ENCODE results near the gene ZNF37A.
"Not testable (repeated sequence)": the region's sequence is repeated elsewhere in the genome, so short reads cannot be mapped to it uniquely, and the experiment has no call there.

ZNF37A gene

DNA sequence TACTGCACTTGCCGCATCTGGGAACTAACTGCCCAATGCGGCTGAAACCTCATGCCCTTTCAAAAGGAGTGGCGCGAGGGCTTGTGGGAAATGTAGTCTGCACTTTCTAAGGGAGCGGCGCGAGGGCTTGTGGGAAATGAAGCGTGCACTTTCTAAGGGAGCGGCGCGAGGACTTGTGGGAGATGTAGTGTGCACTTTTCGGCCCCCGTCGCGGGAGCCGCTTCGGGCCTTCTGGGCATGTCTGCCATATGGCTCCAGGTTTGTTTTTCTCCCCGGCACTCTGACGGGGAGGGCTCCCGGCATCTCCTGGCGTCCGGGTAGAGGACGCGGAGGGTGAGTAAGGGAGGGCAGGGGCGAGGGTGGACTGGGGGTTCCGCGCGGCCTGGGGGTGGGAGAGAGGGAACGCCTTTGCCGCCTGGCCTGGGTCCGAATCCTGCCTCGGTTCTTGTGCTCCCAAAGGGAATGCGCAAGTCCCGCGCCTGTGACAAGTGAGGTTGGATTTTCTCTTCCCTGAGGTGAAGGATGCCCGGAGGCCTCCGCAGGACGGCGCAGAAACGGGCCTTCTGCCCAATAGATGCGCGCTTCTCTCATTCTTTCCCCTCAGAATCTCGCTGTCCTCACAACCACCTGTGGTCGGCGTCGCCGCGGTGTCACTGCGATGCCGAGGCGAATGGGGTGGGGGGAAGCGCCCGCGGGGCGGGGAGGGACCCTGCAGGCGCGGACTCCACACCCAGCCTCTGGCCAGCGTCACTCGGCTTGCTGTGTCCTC is at the start of gene ZNF37A:
ZNF37A (plus strand) TSS at position 180 of the 769 bp plus-strand sequence. CDS start 2,281 bp downstream, outside the sequence.
- peak; percentile 93 for DNase-seq

DNA sequence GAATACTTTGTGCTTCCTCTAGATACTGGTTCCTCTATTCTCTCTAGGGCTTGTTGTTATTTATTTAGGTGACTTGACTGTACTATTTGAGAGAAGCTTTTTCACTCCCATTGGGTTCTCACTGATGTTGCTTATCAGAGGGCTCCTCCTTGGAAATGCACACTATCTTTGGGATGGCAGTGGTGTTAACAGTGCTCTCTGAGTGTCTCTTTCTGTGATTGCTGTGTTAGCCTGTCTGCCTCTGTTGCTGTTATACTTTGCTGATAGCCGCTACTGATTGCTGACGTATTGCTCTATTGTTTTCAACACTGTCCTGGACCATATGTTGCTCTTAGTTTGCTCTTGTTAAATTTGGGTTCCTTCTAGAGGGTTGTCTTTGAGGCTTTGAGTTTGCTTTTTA is 49.0 kb upstream of the ZNF37A start:
- no peak for DNase-seq

DNA sequence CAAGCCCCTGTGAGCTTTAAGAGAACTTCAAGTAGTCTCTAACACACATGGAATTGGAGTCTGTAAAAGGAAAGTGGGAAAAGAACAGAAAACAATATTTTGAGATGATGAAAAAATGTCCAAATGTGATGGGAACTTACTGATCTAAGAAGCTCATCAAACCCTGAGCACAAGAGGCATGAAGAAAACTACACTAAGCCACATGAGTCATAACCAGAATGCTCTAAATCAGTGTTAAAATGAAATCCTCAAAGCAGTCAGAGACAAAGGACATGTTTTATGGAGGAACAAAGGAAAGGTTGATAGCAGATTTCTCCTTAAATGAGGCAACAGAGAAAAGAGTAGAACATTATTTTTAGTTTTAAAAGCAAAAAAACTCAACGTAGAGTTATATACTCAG is 46.5 kb upstream of the ZNF37A start:
- no peak for DNase-seq

DNA sequence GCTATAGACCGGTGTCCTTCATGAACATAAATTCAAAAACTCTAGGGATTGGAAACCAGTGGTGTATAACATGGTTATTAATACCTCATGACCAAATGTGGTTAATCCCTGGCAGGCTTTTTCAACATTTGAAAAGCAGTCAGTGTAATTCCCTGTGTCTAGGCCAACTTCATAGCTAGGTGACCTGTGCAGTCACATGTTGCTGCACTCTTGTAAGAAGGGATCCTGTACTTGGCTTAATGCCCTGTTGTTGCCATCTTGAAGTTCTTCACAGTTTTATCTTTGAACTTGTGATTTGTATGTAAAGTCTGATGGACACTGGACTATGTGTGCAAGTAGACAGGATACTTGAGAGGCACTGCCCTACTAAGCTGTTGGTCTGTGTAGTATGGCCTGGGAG is 43.9 kb upstream of the ZNF37A start:
- DNase-seq, result no peak

- no peak for DNase-seq
These were observed 39.8 kb upstream of the ZNF37A start for GRCh38 chr10:38054361-38054797.

GRCh38 chr10:38055274-38055894 is 38.8 kb upstream of the ZNF37A start:
- DNase-seq, result not testable (repeated sequence)

- DNase-seq, result not testable (repeated sequence)
These were observed 24.5 kb upstream of the ZNF37A start for GRCh38 chr10:38069663-38070062.

DNA sequence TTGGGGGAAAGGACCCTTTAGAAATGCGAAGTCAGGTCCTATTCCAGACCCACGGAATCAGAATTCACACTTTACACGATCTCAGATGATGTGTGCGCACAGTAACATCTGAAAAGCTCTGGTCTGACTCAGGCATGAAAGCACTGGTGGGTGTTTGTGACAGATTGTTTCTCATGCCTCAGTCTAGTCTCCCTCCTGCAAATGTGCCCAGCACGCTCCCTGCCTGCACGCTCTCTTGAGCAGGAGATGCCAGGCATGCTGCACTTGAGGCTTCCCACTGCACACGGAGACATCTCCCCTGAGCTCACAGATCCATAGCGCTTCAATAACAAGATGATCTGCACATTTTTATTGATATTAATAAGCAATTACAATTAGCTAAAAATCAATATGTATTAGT is 23.6 kb upstream of the ZNF37A start:
- DNase-seq, result no peak

GRCh38 chr10:38072552-38072951 is 21.6 kb upstream of the ZNF37A start:
- no peak for DNase-seq

DNA sequence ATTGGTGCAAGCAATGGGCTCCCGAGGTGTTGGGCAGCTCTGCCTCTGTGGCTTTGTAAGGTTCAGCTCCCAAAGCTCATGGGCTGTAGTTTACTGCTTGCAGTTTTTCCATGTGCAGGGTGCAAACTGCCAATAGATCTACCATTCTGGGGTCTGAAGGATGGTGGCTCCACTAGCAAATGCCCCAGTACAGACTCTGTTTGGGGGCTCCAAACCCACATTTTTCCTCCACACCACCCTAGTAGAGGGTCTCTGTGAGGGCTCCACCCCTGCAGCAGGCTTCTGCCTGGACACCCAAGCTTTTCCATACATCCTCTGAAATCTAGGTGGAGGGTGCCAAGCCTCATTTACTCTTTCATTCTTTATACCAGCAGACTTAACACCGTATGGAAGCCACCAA is 17.4 kb upstream of the ZNF37A start:
- no peak for DNase-seq

DNA sequence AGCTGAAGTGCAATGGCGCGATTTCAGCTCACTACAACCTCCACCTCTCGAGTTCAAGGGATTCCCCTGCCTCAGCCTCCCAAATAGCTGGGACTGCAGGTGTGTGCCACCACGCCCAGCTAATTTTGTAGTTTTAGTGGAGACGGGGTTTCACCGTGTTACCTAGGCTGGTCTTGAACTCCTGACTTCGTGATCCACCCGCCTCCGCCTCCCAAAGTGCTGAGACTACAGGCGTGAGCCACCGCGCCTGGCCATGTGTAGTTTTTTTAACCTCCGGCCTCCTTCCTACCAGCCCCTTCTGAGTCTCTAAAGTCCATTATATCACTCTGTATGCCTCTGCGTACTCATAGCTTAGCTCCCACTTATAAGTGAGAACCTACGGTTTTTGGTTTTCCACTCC is 819 bp upstream of the ZNF37A start:
- not testable (repeated sequence) for DNase-seq

DNA sequence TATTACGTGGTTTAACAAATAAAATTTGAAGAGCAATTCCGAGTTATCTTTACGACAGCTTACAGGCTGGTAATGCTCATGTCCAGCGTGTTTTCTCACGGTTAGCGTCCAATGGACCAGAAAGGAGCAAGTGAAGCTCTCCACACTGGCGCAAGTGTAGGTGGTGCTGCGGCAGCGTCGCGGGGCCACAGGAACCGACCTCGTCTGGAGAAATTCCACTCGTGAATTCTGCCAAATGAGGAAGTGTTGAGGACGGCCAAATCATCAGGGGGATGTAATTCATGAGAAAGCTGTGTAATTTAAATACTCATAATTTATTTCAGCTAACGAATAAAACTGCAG is 350 bp upstream of the ZNF37A start:
- DNase-seq, result no peak

DNA sequence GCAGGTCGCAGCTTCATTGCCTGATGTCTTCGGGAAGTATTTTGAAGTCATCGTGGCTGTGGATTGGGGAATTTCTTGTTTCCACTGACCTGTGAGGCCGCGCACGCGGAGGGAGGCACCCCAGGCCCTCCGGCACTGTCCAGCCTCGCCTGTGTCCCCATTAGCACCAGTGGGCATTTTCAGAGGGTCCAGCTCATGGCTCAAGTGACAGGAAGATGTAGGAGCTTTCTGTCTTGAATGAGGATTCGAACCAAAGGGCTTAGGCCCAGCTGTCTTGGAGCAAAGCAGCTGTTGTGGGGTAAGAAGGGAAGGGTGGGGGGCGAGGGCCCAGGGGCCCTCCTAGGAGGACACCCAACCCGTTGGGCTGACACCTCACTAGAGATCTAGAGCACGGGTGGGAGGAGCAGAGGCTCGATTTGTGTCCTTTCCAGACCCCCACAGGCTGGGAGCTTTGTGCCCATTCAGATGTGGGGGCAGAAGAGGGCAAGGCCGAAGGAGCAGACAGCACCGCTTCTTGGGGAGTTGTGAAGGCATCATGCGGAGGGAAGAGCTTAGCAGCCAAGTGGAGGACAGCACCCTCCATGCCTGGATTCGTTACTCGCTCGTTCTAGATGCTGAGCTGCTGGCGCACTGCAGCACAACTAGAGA is 914 bp downstream of the ZNF37A start:
- peak; percentile 2 for DNase-seq

DNA sequence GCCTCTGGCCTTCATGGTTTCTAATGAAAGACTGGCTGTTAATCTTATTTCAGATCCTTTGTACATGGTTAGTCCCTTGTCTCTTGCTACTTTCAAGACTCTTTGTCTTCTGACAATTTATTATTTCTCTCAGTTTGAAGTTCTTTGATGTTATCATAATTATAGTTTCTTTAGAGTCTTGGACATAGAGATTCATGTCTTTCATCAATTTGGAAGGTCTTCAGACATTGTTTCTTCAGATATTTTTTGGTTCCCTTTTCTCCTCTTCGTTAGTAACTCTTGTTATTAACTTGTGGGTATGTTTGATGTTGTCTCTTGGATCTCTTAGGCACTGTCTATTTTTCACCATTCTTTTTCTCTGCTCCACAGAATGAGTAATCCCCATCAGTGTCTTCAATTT is 8.7 kb downstream of the ZNF37A start:
- no peak for DNase-seq

DNA sequence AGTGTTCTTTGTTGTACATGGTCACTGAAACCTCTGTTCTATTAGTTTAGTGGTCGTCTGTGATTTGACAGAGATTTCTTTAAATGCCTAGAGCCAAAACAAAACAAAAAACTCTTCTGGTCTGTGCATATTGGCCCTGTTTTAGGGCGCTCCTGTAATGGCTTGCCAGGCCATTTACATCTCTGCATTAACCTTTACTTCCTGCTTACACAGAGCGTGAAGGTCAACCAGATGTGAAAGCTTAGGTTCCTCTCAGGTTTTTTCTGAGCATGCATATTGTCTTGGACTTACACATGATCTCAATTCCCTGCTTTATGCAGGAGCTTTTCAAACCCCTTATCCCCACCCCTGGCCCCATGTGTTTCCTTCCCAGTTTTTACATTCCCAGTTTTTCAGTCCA is 9.6 kb downstream of the ZNF37A start:
- no peak for DNase-seq

- no peak for DNase-seq
These were observed 18.0 kb downstream of the ZNF37A start for GRCh38 chr10:38112159-38112558.

GRCh38 chr10:38118072-38118807 is 24.1 kb downstream of the ZNF37A start:
- DNase-seq, result no peak

- DNase-seq, result no peak
These were observed 24.9 kb downstream of the ZNF37A start for GRCh38 chr10:38119038-38119437.

DNA sequence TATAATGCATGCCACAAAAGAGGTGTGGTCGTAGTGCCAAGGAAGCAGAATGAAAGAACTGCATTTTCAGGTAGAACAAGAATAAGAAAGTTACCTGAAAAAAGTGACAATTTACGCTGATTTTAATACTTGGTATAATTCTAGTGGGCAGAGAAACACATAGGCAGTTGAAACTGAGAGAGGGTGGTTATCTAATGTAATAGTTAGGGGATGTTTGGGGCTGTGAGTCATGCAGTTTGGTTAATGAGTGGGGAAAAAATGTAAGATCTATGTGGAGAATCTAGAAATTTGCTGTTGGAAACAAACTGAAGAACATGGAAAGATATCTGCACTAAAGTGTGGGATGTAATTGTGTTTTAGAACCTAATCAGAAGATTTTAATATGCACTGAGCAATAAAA is 33.7 kb downstream of the ZNF37A start:
- no peak for DNase-seq

- DNase-seq, result no peak
These were observed 49.5 kb downstream of the ZNF37A start for GRCh38 chr10:38143587-38143986.

GRCh38 chr10:38146579-38147333 is 52.6 kb downstream of the ZNF37A start:
- DNase-seq, result no peak

DNA sequence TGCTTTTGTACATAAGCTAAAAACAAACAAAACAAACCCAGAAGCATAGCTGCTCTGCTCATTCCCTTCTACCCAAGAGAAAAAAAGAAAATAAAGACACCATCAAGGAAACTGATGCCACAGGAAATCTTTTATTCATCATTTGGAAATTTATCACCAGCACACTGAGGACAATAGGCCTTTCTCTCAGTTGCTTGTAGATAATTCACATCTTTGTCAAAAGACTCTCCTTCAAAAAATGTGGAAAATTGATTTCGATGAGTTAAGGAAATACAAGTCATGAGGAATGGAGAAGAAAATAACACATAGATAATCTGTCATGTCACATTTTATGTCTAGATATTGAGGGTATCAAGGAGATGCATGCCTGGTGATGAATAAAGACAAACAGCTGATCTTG is 53.5 kb downstream of the ZNF37A start:
- DNase-seq, result no peak

All from CD4-positive, alpha-beta T cell treated with Interleukin-6 for 4 hours (primary cell).